A549 (cell line): Measurements from ENCODE around the gene MEOX1. TPM values are rescaled to one million over a fixed set of nuclear protein-coding genes. Genes with fewer than 3 reads are reported as not detected.
A peak's percentile ranks its signal among the peaks of the same experiment; 100 is the strongest.

Experiments
- ATAC-seq, 2 experiments: fragments of 200-7000 bp in 1 of 2; fragments of >200 bp in 1 of 2; cut with Nextera tagmentation in 1 of 2; cut with Tn5 transposase in 1 of 2; 3 replicates each; pipeline versions ENCODE4 v1.8.0 to v1.9.1; 2018 to 2020; ENCODE audit warnings: mild to moderate bottlenecking in 1 of 2, moderate library complexity in 1 of 2
- CTCF ChIA-PET: fragments of 300-600 bp; sonication (Branson Sonifier 250); formaldehyde crosslinking; extraction: SDS; loops from one replicate; lab custom pipeline; 2021; ENCODE audit warnings: antibody characterized with exemption, inconsistent platforms; lab: Yijun Ruan, JAX
- POLR2A ChIA-PET: fragments of 350-600 bp; formaldehyde crosslinking; extraction: SDS; loops from one replicate; lab custom pipeline; 2021; ENCODE audit warnings: antibody characterized with exemption, inconsistent platforms; lab: Yijun Ruan, JAX
- DNase-seq, 2 experiments: peaks; one replicate each; pipeline versions ENCODE4 v3.0.0 to v3.0.0-alpha.2; 2011 to 2016; ENCODE audit warnings: low read depth in 1 of 2, low spot score in 1 of 2
- FAIRE-seq: peaks from 2 replicates; lab custom pipeline; 2011; peaks lifted over from hg19 to GRCh38; lab: Jason Lieb, UNC
- H3K27ac ChIP-seq, 2 experiments: fragments of >200 bp; sonication (Bioruptor Twin); formaldehyde crosslinking; 3 replicates each; pipeline ENCODE4 v1.5.1; 2016 to 2017
- H3K4me1 ChIP-seq: fragments of >200 bp; sonication (Bioruptor Twin); formaldehyde crosslinking; 3 replicates; pipeline ENCODE4 v1.6.1; 2016
- H3K4me2 ChIP-seq: fragments of >200 bp; sonication (Bioruptor Twin); formaldehyde crosslinking; 3 replicates; pipeline ENCODE4 v1.6.1; 2016
- H3K4me3 ChIP-seq: fragments of >200 bp; sonication (Bioruptor Twin); formaldehyde crosslinking; 3 replicates; pipeline ENCODE4 v1.5.1; 2016
- H3K9me3 ChIP-seq: fragments of >200 bp; sonication (Bioruptor Twin); formaldehyde crosslinking; 3 replicates; pipeline ENCODE4 v1.6.1; 2016
- CBX2 ChIP-seq: fragments of 200-600 bp; sonication (generic); IDR thresholded peaks from 2 replicates; pipeline ENCODE4 v1.6.1; 2016; ENCODE audit warnings: low read depth, mild to moderate bottlenecking, borderline replicate concordance
- CBX8 ChIP-seq: fragments of 200-600 bp; sonication (generic); IDR thresholded peaks from 2 replicates; pipeline ENCODE4 v1.6.1; 2016
- CEBPB ChIP-seq, 2 experiments: fragments of >200 bp in 1 of 2; sonication (Bioruptor Twin) in 1 of 2; formaldehyde crosslinking in 1 of 2; IDR thresholded peaks; 2 replicates each; pipeline ENCODE4 v1.6.1; 2012 to 2016
- CHD4 ChIP-seq: fragments of 200-600 bp; sonication (generic); IDR thresholded peaks from 2 replicates; pipeline ENCODE4 v1.6.1; 2016; ENCODE audit warnings: antibody characterized with exemption, mild to moderate bottlenecking, borderline replicate concordance
- EHMT2 ChIP-seq: fragments of 200-600 bp; sonication (generic); IDR thresholded peaks from 2 replicates; pipeline ENCODE4 v1.6.1; 2016; ENCODE audit warnings: antibody characterized with exemption, low read depth, mild to moderate bottlenecking, moderate library complexity
- ESRRA ChIP-seq: fragments of 150-350 bp; IDR thresholded peaks from 2 replicates; pipeline ENCODE4 v1.6.1; 2014; ENCODE audit warnings: mild to moderate bottlenecking, low read length, borderline replicate concordance
- HDAC2 ChIP-seq: fragments of 200-600 bp; sonication (generic); IDR thresholded peaks from 2 replicates; pipeline ENCODE4 v1.6.1; 2016
- HMGXB4 ChIP-seq: fragments of 250-450 bp; sonication (Bioruptor Pico); IDR thresholded peaks from 2 replicates; pipeline ENCODE4 v1.5.0; 2021; ENCODE audit warnings: mild to moderate bottlenecking, moderate library complexity, borderline replicate concordance
- HOXB5 ChIP-seq: fragments of 250-450 bp; sonication (Bioruptor Pico); IDR thresholded peaks from 2 replicates; pipeline ENCODE4 v1.5.0; 2020; ENCODE audit warnings: mild to moderate bottlenecking, moderate library complexity
- JUNB ChIP-seq: fragments of >200 bp; sonication (Bioruptor Twin); formaldehyde crosslinking; IDR thresholded peaks from 2 replicates; pipeline ENCODE4 v1.6.1; 2016
- KDM5A ChIP-seq: fragments of 200-600 bp; sonication (generic); IDR thresholded peaks from 2 replicates; pipeline ENCODE4 v1.6.1; 2016; ENCODE audit warnings: antibody characterized with exemption, mild to moderate bottlenecking
- MAFK ChIP-seq: fragments of 450-650 bp; IDR thresholded peaks from 2 replicates; pipeline ENCODE4 v1.6.1; 2014; ENCODE audit not compliant: partially characterized antibody
- MAX ChIP-seq: IDR thresholded peaks from 2 replicates; pipeline ENCODE4 v1.6.1; 2012
- MAZ ChIP-seq: fragments of 150-350 bp; IDR thresholded peaks from 2 replicates; pipeline ENCODE4 v1.6.1; 2014; ENCODE audit warnings: antibody characterized with exemption, low read depth, low read length, borderline replicate concordance
- PHF8 ChIP-seq: fragments of 200-600 bp; sonication (generic); IDR thresholded peaks from 2 replicates; pipeline ENCODE4 v1.6.1; 2016; ENCODE audit warnings: low read depth, mild to moderate bottlenecking, antibody characterized with exemption, moderate library complexity, borderline replicate concordance
- RAD21 ChIP-seq, 2 experiments: fragments of >200 bp in 1 of 2; sonication (Bioruptor Twin) in 1 of 2; formaldehyde crosslinking in 1 of 2; IDR thresholded peaks in 1 of 2; conservative IDR thresholded peaks in 1 of 2; 2 replicates in 1 of 2; 3 replicates in 1 of 2; pipeline ENCODE4 v1.6.1; 2012 to 2018; ENCODE audit warnings: inconsistent platforms in 1 of 2
- REST ChIP-seq: fragments of 200-600 bp; sonication (generic); IDR thresholded peaks from 2 replicates; pipeline ENCODE4 v1.6.1; 2016; ENCODE audit warnings: antibody characterized with exemption, mild to moderate bottlenecking, moderate library complexity
- RFX5 ChIP-seq: fragments of 450-650 bp; IDR thresholded peaks from 2 replicates; pipeline ENCODE4 v1.7.1; 2014; ENCODE audit warnings: antibody characterized with exemption, mild to moderate bottlenecking, moderate library complexity
- SMC3 ChIP-seq: fragments of >200 bp; sonication (Bioruptor Twin); formaldehyde crosslinking; IDR thresholded peaks from 3 replicates; pipeline ENCODE4 v1.6.1; 2018; ENCODE audit warnings: inconsistent platforms
- SREBF2 ChIP-seq: fragments of 450-650 bp; IDR thresholded peaks from 2 replicates; pipeline ENCODE4 v1.6.1; 2014; ENCODE audit warnings: mild to moderate bottlenecking, moderate library complexity
- TP53 ChIP-seq: fragments of 250-450 bp; sonication (Bioruptor Pico); IDR thresholded peaks from 2 replicates; pipeline ENCODE4 v1.5.0; 2021; ENCODE audit warnings: mild to moderate bottlenecking, moderate library complexity
- USF2 ChIP-seq: fragments of 450-650 bp; IDR thresholded peaks from 2 replicates; pipeline ENCODE4 v1.6.1; 2014; ENCODE audit warnings: antibody characterized with exemption
- ZC3H11A ChIP-seq: fragments of 450-650 bp; IDR thresholded peaks from 2 replicates; pipeline ENCODE4 v1.6.1; 2014; ENCODE audit warnings: antibody characterized with exemption, mild to moderate bottlenecking
- ZNF302 ChIP-seq: fragments of 250-450 bp; sonication (Bioruptor Pico); IDR thresholded peaks from 2 replicates; pipeline ENCODE4 v1.9.0; 2021; ENCODE audit warnings: inconsistent platforms, mild to moderate bottlenecking, moderate library complexity
- WGBS: methylation state at CpG from one replicate; pipeline ENCODE4 v1.1.6; 2017; ENCODE audit errors: missing lambda C conversion rate; 5-methylcytosine and 5-hydroxymethylcytosine counted together
- polyA plus RNA-seq, 4 experiments: library from polyadenylated mRNA; depleted of rRNA in 3 of 4; stranded (reverse); fragments of >200 nt; fragmentation: RNase III in 1 of 4; extraction: RNeasy Plus Mini Kit Qiagen cat#74134 plus additional on column Dnase treatment in 1 of 4; gene quantifications; 2 replicates in 3 of 4; 3 replicates in 1 of 4; pipeline ENCODE4 v1.2.3, GENCODE V29; 2011 to 2017
- TF ChIP-seq, protein P1 (sequence below): fragments of 250-450 bp; sonication (Bioruptor Pico); IDR thresholded peaks from 2 replicates; pipeline ENCODE4 v1.5.0; 2020; ENCODE audit warnings: low read depth, mild to moderate bottlenecking, moderate library complexity

MEOX1 gene
- polyA plus RNA-seq, 2 of the 4 experiments (the other 2 are of a cell fraction): not detected

DNA sequence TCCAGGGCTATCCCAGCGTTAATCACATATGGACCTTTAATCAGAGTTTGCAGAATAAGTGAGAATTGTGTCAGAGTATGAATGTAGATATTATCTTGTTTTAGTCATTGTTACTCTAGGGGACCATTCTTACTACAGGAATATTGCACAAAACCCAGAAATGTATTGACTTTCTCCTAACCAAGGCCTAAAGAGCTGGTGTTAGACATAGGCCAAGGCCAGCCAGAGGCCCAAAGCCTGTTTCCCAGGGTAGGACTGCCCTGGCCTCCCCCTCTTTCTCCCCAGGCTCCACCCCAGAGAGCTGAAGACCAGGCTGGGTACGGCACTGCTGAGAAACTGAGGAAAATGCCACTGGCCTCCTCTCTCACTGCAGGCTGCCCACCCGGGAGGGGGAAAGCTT lies 41.9 kb upstream of the MEOX1 start:
- ChIA-PET POLR2A (interaction anchor here (2.0 kb wide), 1 partner anchor 10 kb away, joined by 9 read pairs; no protein-coding TSS in a partner anchor), CTCF (interaction anchor here (1.3 kb wide), 1 partner anchor 129 kb away, joined by 3 read pairs; no protein-coding TSS in a partner anchor)
- FAIRE-seq: no peak
- H3K4me2 ChIP-seq: no peak overlapping the region
- no peak for ATAC-seq
- DNase-seq: no peak
- H3K4me1 ChIP-seq: peaks cover 16% of the 10 kb centered on the region
- 0 out of 3 replicates have a peak, but pooled peaks cover 3% of the 10 kb centered on the region for H3K9me3 ChIP-seq
- H3K27ac ChIP-seq: no peak overlapping the region
- H3K4me3 ChIP-seq: no peak overlapping the region
- WGBS: 88% methylated on average over 3 of the region's 3 CpGs
- TF ChIP-seq CBX2 (no peak), JUNB (no peak), RFX5 (no peak), MAZ (no peak), HDAC2 (no peak), PHF8 (no peak), RAD21 (conservative IDR thresholded peaks at IDR 0.05 in 1 of 2, IDR thresholded peaks at IDR 0.05 in 1 of 2) (no peak), MAFK (no peak)
- TF ChIP-seq, protein P1, sequence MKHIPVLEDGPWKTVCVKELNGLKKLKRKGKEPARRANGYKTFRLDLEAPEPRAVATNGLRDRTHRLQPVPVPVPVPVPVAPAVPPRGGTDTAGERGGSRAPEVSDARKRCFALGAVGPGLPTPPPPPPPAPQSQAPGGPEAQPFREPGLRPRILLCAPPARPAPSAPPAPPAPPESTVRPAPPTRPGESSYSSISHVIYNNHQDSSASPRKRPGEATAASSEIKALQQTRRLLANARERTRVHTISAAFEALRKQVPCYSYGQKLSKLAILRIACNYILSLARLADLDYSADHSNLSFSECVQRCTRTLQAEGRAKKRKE (CRISPR knock-in tag): no peak

GRCh38 chr17:43702637-43703036 lies 40.9 kb upstream of the MEOX1 start:
- Histone ChIP-seq H3K4me3 (no peak overlapping the region), H3K4me2 (no peak overlapping the region), H3K9me3 (0 out of 3 replicates have a peak, but pooled peaks cover 3% of the 10 kb centered on the region), H3K4me1 (peaks cover 16% of the 10 kb centered on the region), H3K27ac (no peak overlapping the region)
- ChIA-PET POLR2A (interaction anchor here (0.5 to 2.0 kb wide), 2 partner anchors 11 to 18 kb away, joined by 3 to 9 read pairs; no protein-coding TSS in a partner anchor), CTCF (interaction anchor here (1.3 kb wide), 1 partner anchor 128 kb away, joined by 3 read pairs; no protein-coding TSS in a partner anchor)
- ATAC-seq (peak; percentile 17 to 82; a peak in 3 of 6 replicates), FAIRE-seq (no peak), DNase-seq (peak; percentile 72 to 76)
- 79% methylated on average over 4 of the region's 4 CpGs for WGBS
- peak; percentile 96 for TF ChIP-seq USF2
- TF ChIP-seq ESRRA: no peak

- DNase-seq: no peak
- FAIRE-seq: no peak
Observed at GRCh38 chr17:43701318-43701743, 39.6 kb upstream of the MEOX1 start.

More at GRCh38 chr17:43701318-43701743, 39.6 kb upstream of the MEOX1 start:
- TF ChIP-seq RAD21 (conservative IDR thresholded peaks at IDR 0.05 in 1 of 2, IDR thresholded peaks at IDR 0.05 in 1 of 2): no peak
- no peak for TF ChIP-seq ZC3H11A
- TF ChIP-seq TP53: no peak
- TF ChIP-seq HDAC2: no peak
- TF ChIP-seq CBX2: no peak
- TF ChIP-seq CBX8: no peak
- no peak for TF ChIP-seq CHD4
- TF ChIP-seq ZNF302 (CRISPR knock-in tag): no peak
- no peak for TF ChIP-seq MAX
- TF ChIP-seq SMC3: no peak
- no peak for TF ChIP-seq MAFK
- no peak for TF ChIP-seq EHMT2
- TF ChIP-seq CEBPB (IDR thresholded peaks at IDR 0.05): no peak
- no peak for TF ChIP-seq KDM5A
- no peak for TF ChIP-seq JUNB
- no peak for TF ChIP-seq RFX5
- TF ChIP-seq HOXB5: no peak
- no peak for TF ChIP-seq SREBF2
- TF ChIP-seq HMGXB4: no peak
- TF ChIP-seq REST: no peak
- Histone ChIP-seq H3K27ac (peak overlapping the region in 1 of 2 experiments; percentile 60; a peak in 3 of 6 replicates), H3K4me3 (no peak overlapping the region), H3K4me2 (no peak overlapping the region), H3K4me1 (peaks cover 22% of the 10 kb centered on the region), H3K9me3 (0 out of 3 replicates have a peak, but pooled peaks cover 3% of the 10 kb centered on the region)
- ChIA-PET CTCF (interaction anchor here (0.6 to 18.5 kb wide), 5 partner anchors 42 to 341 kb away, joined by 3 to 257 read pairs (median 3); partner anchors contain the start of gene CD300LG), POLR2A (interaction anchor here (1.1 kb wide), 1 partner anchor 12 kb away, joined by 3 read pairs; no protein-coding TSS in a partner anchor)
- 86% methylated on average over 16 of the region's 16 CpGs for WGBS
- no peak for ATAC-seq
